Kidney epithelial cell (primary cell): ENCODE measurements around the gene CCDC107. TPM values are rescaled to one million over a fixed set of nuclear protein-coding genes. Genes with fewer than 3 reads are reported as not detected.
"Not testable (repeated sequence)": the region's sequence is repeated elsewhere in the genome, so short reads cannot be mapped to it uniquely, and the experiment has no call there.

ENCODE experiments used
- DNase-seq: peaks from one replicate; pipeline ENCODE4 v3.0.0-alpha.2; 2010; ENCODE audit warnings: low read depth
- H3K27me3 ChIP-seq: 2 replicates; pipeline ENCODE4 v1.6.0; 2011; ENCODE audit warnings: low read length; ENCODE audit not compliant: control insufficient read depth, insufficient read depth
- H3K36me3 ChIP-seq: 2 replicates; pipeline ENCODE4 v1.5.1; 2011; ENCODE audit warnings: low read length; ENCODE audit not compliant: control insufficient read depth, insufficient read depth
- H3K4me3 ChIP-seq: 2 replicates; pipeline ENCODE4 v1.5.1; 2011; ENCODE audit warnings: low read depth, mild to moderate bottlenecking, control low read depth, low read length
- total RNA-seq: library from RNA; depleted of rRNA; stranded (reverse); fragments of >200 nt; gene quantifications from 2 replicates; pipeline ENCODE4 v1.2.3, GENCODE V29; 2015
- TF ChIP-seq, protein P1 (sequence below): IDR thresholded peaks from 2 replicates; pipeline ENCODE4 v1.5.1; 2011; ENCODE audit warnings: mild to moderate bottlenecking, moderate library complexity, low read length, control low read depth, inconsistent platforms; ENCODE audit not compliant: insufficient read depth, poor library complexity, severe bottlenecking

The CCDC107 gene, protein sequence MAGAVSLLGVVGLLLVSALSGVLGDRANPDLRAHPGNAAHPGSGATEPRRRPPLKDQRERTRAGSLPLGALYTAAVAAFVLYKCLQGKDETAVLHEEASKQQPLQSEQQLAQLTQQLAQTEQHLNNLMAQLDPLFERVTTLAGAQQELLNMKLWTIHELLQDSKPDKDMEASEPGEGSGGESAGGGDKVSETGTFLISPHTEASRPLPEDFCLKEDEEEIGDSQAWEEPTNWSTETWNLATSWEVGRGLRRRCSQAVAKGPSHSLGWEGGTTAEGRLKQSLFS
- 14.0 and 21.1 TPM in 2 replicates for total RNA-seq

GRCh38 chr9:35658137-35658967, at the start of gene CCDC107:
TSS of gene CCDC107 (plus strand) at chr9:35658292. CDS start at chr9:35658380, 88 bp downstream.
- no peak for DNase-seq
- TF ChIP-seq, protein P1, sequence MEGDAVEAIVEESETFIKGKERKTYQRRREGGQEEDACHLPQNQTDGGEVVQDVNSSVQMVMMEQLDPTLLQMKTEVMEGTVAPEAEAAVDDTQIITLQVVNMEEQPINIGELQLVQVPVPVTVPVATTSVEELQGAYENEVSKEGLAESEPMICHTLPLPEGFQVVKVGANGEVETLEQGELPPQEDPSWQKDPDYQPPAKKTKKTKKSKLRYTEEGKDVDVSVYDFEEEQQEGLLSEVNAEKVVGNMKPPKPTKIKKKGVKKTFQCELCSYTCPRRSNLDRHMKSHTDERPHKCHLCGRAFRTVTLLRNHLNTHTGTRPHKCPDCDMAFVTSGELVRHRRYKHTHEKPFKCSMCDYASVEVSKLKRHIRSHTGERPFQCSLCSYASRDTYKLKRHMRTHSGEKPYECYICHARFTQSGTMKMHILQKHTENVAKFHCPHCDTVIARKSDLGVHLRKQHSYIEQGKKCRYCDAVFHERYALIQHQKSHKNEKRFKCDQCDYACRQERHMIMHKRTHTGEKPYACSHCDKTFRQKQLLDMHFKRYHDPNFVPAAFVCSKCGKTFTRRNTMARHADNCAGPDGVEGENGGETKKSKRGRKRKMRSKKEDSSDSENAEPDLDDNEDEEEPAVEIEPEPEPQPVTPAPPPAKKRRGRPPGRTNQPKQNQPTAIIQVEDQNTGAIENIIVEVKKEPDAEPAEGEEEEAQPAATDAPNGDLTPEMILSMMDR = peak; percentile 75
- no peaks in the 10 kb centered on the region for H3K27me3 ChIP-seq
- peaks cover 2% of the 10 kb centered on the region for H3K36me3 ChIP-seq
- H3K4me3 ChIP-seq = peak within 1 kb of the TSS; percentile 68

DNA sequence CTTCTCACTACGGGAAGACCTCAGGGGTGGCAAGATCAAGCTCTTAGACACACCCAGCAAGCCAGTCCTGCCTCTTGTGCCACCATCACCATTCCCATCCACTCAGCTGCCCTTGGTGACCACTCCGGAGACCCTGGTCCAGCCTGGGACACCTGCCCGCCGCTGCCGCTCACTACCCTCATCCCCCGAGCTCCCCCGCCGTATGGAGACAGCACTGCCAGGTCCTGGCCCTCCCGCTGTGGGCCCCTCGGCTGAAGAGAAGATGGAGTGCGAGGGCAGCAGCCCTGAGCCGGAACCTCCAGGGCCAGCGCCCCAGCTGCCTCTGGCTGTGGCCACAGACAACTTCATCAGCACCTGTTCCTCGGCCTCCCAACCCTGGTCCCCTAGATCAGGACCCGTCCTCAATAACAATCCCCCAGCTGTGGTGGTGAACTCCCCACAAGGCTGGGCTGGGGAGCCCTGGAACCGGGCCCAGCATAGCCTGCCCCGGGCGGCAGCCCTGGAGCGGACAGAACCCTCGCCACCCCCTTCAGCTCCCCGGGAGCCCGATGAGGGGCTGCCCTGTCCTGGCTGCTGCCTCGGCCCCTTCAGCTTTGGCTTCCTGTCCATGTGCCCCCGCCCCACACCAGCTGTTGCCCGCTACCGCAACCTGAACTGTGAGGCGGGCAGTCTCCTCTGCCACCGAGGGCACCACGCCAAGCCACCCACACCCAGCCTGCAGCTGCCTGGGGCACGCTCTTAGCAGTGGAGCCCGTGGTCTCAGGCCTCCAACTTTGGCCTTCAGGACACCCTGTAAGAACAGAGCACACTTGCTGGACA, 48.9 kb upstream of the CCDC107 start:
- no peak overlapping the region for H3K4me3 ChIP-seq
- DNase-seq = no peak
- H3K27me3 ChIP-seq = no peaks in the 10 kb centered on the region
- TF ChIP-seq, protein P1 = no peak
- peaks cover 2% of the 10 kb centered on the region for H3K36me3 ChIP-seq

DNA sequence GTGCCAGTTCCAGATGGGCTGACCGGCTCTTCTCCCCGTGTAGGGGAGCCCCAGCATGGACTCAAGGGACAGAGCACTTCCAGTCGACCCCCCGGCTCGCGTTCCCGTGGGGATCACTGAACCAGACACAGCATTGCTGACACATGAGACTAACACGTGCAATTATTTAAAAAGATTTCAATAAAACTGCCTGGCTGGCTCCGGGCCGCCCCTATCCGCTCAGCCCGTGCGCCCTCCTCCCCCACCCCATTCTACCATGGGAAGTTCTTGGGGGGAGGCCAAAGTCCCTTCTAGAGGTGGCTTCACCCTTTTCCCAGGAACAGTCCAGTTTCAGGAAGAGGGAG, 48.3 kb upstream of the CCDC107 start:
- DNase-seq = no peak
- no peaks in the 10 kb centered on the region for H3K27me3 ChIP-seq
- TF ChIP-seq, protein P1 = no peak

DNA sequence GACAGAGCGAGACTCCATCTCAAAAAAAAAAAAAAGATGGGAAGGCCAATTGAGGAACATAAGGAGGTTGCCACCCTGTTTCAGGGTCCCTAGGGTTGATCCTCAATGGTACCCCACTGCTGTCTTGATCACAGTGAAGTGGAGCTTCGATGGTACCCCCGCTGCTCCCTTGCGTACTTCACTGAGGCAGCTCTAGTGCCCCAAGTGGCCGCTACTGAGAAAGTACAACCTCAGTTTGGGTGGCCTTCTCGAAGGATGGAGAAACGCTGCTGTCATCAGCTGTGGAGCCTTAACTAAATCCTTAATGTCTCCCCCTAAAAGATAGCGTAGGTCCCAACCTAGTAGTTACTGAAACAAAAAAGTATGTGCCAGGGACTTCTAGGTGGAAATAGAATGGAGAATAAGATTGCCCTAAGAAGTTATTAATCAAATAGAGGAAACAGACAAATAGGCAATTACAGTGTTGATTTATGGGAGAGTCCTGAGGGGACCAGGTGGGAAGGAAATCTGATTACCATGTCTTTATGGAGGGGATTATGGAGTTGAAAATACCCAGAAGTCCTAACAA, 46.8 kb upstream of the CCDC107 start:
- H3K4me3 ChIP-seq = no peak overlapping the region
- H3K27me3 ChIP-seq = peaks cover 7% of the 10 kb centered on the region
- TF ChIP-seq, protein P1 = peak; percentile 79
- DNase-seq = no peak
- peaks cover 2% of the 10 kb centered on the region for H3K36me3 ChIP-seq

More for the DNA sequence above, 48.3 kb upstream of the CCDC107 start:
- no peak overlapping the region for H3K4me3 ChIP-seq
- H3K36me3 ChIP-seq = peaks cover 2% of the 10 kb centered on the region

DNA sequence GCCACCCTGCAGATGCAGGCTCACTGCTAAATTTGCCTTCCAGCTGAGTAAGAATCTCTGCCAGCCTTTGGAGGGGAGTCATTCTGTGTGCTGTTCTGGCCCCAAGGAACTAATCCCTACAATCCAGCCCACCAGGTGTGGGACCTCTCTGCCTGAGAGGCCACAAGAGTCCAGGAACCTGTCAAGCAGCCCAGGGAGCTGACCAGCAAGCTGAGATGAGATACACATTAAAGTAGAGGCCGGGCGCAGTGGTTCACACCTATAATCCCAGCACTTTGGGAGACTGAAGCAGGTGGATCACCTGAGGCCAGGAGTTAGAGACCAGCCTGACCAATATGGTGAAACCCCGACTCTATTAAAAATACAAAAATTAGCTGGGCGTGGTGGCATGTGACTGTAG, 46.0 kb upstream of the CCDC107 start:
- not testable (repeated sequence) for DNase-seq, H3K36me3 ChIP-seq, H3K4me3 ChIP-seq
- H3K27me3 ChIP-seq = peaks cover 14% of the 10 kb centered on the region
